GM21390 (cell line): ENCODE results near the gene TBC1D20.
"Not testable (repeated sequence)": the region's sequence is repeated elsewhere in the genome, so short reads cannot be mapped to it uniquely, and the experiment has no call there.

Experiments used
- ATAC-seq: cut with Tn5 transposase; IDR thresholded peaks from one replicate; pipeline ENCODE4 v1.9.1; 2021; ENCODE audit not compliant: unreplicated experiment

Gene TBC1D20

GRCh38 chr20:462199-462991, at the start of gene TBC1D20:
TSS of gene TBC1D20 (minus strand) at chr20:462533. CDS start at chr20:462405, 128 bp downstream.
- ATAC-seq: peak; percentile 87

GRCh38 chr20:510328-511057, 48.2 kb upstream of the TBC1D20 start:
- not testable (repeated sequence) for ATAC-seq

DNA sequence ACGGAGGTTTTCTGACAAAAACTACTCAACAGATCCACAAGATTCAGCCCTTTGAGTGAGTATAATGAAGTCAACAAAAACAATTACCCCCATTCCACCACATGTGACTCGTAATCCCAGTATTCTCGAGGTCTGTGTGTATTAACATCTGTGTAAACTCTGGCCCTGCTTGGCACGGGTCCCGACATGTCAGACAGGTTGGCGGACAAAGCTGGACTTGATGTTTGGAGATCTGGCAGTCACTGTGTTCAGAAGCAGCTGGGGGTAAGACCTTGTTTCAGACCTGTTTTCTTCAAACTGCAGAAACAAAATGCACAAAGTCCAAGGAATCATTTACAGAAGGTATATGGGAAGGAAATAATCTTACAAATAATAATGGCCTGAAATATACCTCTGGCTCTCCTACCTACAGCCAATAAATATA, 46.0 kb upstream of the TBC1D20 start:
- ATAC-seq: not testable (repeated sequence)

GRCh38 chr20:507761-508332, 45.5 kb upstream of the TBC1D20 start:
- no peak for ATAC-seq

DNA sequence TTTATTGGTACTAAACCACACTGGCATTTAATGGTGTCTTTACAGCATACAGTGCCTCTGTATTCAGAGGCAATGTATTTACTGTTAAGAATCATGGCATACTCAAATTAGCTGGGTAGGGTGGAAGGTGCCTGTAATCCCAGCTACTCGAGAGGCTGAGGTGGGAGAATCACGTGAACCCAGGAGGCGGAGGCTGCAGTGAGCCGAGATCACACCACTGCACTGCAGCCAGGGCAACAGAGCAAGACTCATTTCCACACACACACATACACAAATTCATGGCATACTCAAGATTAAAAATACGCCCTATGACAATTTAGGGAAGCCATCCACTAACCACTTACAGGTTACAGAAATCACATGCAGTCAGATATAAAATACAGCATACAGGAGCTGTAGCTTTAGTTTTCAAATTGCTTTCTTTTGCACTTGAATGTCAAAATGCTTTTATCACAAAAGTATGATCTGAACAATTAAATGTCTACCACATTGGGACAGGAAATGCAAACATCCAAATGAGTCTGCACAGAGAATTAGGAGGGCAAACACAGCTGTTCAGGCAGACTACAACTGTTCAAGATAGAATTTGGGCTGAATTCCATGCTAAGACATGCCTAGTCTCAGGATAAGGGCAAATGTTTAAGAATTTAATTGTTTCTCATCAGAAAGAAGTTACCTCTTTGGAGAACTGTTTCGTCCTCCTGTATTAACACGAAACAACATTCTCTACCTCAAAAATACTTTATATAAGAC, 44.8 kb upstream of the TBC1D20 start:
- ATAC-seq: no peak

DNA sequence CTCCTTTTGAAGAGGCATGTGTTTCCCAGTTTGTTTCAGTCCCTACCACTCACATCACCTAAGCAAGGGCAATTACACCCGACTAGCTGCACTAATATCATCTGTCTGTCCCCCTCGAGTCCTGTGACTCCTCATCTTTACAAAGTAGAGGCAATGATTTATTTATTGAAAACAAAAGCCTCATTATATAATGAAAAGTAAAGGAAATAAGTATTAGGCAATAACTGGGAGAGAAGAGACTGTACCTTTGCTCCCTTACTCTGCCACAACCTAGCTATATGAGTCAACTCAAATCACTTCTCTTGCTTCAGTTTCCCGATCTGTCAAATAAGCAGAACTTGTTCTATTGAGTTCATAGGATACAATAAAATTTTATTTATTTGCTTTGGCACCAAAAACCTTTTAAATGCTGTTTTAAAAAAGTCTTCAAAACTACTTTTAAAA, 42.3 kb upstream of the TBC1D20 start:
- no peak for ATAC-seq

DNA sequence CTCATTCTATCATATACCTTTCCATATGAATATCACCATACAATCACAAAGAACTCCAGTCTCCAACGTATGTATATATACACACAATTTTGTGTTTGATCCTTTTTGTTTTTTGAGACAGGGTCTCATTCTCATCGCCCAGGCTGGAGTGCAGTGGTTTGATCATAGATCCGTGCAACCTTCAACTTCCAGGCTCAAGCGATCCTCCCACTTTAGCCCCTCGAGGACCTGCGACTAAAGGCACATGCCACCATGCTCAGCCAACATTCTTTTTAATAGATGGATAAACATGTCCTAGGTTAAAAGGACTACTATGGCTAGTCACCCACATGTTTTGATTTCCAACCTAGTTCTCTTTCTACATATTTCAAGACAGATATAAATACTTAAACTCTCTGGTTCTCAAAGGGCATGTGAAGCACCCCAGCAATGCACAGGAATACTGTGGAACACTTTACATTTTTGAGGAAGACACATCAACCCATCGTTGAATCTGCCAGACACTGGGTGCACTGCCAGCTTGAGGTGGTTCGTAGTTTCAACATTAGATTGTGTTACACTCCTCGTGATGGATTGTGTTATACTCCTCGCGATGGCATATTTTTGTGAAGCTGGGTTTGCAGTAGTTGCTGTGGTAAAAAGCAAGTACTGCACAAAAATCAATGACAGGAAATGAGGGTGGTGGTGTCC, 40.9 kb upstream of the TBC1D20 start:
- ATAC-seq: no peak

- no peak for ATAC-seq
These were observed 35.6 kb upstream of the TBC1D20 start for GRCh38 chr20:497979-498378.

DNA sequence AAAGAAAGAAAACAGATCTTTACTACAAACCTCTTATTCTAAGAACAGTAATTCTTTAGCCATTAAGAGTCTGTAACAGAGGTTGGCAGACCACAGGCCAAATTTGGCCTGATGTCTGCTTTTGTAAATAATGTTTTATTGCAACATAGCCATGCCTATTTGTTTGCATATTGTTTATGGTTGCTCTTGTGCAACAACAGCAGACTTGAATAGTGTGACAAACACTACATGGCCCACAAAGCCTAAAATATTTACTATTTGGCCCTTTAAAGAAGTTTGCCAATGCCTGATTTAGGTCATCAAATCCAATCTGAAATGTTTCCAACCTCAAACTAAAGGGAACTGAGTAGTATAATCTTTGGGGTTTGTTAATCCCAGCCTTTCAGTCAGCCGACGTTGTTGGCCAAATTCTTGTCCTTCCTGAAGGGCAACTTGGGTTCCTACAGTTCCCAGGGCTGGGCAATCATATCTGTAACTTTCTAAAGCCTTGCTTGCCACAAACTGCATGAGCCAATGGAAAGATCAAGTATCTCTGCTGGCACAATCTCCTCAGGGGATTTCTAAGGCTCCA, 33.9 kb upstream of the TBC1D20 start:
- ATAC-seq: no peak

DNA sequence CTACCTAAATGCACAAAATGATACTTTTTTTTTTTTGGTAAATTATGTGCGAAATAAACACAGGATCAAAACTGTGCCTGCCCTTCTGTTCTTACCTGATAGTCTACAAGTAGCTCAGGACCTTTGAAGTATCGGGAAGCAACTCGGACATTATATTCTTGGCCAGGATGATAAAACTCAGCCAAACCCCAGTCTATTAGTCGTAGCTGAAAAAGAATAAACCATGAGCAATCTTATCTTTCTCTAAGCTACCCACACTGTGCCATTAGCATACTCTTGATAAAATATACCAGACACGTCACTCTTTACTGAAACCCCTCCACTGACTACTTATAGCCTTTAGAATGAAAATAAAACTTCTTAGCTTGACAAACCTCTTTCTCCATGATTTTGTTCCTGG, 29.8 kb upstream of the TBC1D20 start:
- ATAC-seq: no peak

- no peak for ATAC-seq
These were observed 25.3 kb upstream of the TBC1D20 start for GRCh38 chr20:487655-488054.

DNA sequence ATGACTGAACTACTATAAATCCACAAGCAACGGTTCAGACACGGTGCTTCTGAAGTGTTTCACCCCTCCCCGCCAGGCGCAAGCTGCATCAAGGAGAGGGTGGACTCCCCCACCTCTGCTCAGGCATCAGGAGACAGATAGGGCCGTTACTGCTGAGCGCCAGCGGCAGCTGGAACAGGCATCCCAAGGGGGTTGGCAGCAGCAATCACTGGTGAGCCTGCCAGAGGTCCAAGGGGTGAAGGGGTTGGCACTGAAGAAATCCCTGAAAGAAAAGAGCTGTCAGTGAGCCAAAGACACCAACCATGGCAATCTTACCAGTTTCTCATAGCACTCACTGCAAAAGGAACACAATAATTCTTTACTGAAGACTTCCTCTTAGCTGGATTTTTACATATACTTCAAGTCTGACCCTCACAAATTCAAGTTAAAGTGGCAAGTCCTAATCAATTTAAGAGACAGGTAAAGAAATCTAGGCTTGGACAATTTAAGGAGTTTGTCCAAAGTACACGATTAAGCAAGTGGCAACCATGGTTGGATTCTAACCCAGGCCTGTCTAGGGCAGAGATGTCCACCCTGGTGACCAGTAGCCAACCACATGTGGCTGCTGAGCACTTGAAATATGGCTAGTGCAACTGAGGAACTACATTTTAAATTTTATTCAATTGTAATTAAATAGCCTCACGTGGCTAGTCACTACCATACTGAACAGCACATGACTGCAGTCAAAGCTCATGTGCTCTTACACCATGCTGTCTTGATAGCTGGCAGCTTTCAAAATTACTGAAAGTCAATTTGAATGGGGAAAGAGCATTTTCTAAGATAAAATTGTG, 21.7 kb upstream of the TBC1D20 start:
- ATAC-seq: no peak

DNA sequence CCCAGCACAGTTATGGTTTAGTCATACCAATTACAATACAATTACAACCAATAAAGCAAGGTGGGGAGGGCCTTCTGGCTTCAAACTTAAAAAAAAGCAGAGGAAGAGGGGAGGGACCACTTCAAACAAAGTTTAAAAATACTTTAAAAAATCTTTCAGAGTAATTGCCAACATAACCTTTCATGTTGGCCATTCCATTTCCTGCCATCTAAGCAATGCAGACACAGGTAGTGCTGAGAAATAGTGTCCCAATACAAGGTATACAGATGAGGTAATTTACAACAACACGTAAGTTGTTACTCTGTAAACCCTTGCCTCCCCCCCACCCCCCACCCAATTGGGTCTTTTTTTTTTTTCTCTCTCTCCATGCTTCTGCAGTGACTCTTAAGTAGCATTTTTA, 18.8 kb upstream of the TBC1D20 start:
- no peak for ATAC-seq

DNA sequence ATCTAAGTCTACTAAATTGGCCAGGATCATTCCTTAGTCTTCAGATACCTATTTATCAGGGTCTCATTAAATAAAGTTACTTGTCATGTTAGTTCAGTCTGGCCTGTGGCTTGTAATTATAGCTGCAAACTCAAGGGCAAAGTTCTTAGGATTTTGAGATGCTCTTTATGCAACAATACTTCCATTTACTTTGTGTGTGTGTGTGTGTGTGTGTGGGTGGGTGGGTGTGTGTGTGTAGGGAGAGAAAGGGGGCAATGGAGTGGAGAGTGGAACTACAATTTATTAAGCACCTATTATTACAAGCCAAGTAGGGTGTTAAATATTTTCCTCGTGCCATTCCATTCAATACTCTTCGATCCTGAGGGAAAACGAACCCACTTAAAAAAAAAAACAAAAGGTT, 17.7 kb upstream of the TBC1D20 start:
- ATAC-seq: no peak

DNA sequence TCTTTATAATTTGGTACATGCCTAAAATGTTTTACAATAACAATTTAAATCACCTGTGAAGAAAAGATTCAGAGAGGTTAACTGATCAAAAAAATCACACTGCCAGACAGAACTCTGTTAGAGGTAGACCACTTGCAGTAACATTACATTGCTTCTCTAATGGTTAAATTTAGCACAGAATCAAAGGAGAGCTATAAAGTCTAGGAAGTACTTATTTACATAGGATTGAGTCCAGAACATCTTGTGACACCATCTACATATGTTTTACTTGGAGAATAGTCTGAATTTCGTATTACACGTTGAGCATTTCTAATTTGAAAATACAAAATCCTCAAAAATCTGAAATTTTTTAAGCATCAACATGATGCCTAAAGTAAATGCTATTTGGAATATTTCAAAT, 17.2 kb upstream of the TBC1D20 start:
- no peak for ATAC-seq

DNA sequence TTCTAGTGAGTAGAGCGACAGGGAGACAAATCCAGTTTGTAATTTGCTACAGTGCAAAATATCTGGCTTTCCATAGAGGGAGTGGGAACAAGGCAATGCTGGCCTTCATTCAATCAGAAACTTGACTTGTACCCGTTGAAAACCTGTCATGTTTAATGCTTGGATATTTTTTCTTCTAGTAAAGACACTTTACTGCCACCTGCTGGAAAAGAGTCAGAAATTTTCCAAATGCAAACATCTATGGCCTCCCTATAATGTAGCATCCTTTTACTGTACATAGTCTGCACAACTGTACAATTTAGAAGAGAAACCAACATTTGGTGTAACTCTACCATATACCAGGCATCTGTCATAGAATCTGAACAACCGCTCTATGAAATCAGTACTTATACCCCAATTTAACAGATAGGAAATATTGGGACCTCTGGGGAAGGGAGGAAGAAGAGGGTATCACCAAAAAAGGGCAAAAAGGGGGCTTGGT, 16.7 kb upstream of the TBC1D20 start:
- ATAC-seq: no peak

- no peak for ATAC-seq
These were observed 15.9 kb upstream of the TBC1D20 start for GRCh38 chr20:478010-478948.

DNA sequence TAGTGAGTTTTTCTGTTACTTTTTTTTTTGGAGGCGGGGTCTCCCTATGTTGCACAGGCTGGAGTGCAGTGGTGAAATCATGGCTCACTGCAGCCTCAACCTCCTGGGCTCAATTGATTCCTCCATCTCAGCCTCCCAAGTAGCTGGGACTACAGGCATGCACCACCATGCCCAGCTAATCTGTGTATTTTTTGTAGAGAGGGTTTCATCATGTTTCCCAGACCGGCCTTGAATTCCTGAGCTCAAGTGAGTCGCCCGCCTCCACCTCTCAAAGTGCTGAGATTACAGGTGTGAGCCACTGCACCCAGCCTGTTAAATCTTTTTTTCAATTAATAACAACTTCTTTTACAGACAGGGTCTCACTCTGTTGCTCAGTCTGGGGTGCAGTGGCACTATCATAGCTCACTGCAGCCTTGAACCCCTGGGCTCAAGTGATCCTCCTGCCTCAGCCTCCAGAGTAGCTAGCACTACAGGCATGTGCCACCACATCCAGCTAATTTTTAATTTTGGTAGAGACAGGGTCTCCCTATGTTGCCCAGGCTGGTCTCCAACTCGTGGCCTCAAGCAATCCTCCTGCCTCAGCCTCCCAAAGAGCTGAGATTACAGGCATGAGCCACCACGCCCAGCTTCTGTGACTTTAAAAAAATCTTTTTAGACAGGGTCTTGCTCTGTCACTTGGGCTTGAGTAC, 14.4 kb upstream of the TBC1D20 start:
- ATAC-seq: not testable (repeated sequence)
